H1 (cell line): ENCODE data around the gene BPIFB3. TPM values are rescaled to one million over a fixed set of nuclear protein-coding genes. Genes with fewer than 3 reads are reported as not detected.

ENCODE experiments used
- CTCF ChIA-PET: fragments of 300-600 bp; sonication (Branson Sonifier 250); formaldehyde crosslinking; loops from one replicate; lab custom pipeline; 2021; ENCODE audit not compliant: partially characterized antibody; lab: Charles Lee
- POLR2A ChIA-PET: fragments of 300-600 bp; sonication (Branson Sonifier 250); formaldehyde crosslinking; loops from one replicate; lab custom pipeline; 2021; ENCODE audit warnings: inconsistent platforms; ENCODE audit not compliant: partially characterized antibody; lab: Charles Lee
- DNase-seq, 2 experiments: peaks; one replicate each; pipeline versions ENCODE4 v3.0.0 to v3.0.0-alpha.2; 2010 to 2022; ENCODE audit warnings: low spot score in 2 of 2, low read depth in 1 of 2, mixed read lengths in 1 of 2
- FAIRE-seq: peaks from 2 replicates; lab custom pipeline; 2011; peaks lifted over from hg19 to GRCh38; lab: Jason Lieb, UNC
- H2AFZ ChIP-seq: 2 replicates; pipeline ENCODE4 v1.8.1; 2012; ENCODE audit warnings: low read length, inconsistent platforms
- H2AK5ac ChIP-seq: 2 replicates; pipeline ENCODE4 v1.6.1; 2013; ENCODE audit warnings: low read depth, low read length
- H2BK120ac ChIP-seq: replicated peaks from 2 replicates; pipeline ENCODE3; 2013; ENCODE audit warnings: low read depth, low read length, inconsistent platforms
- H2BK12ac ChIP-seq: 2 replicates; pipeline ENCODE4 v1.6.1; 2013; ENCODE audit warnings: low read depth, low read length
- H2BK15ac ChIP-seq: 2 replicates; pipeline ENCODE4 v1.6.1; 2013; ENCODE audit warnings: low read length
- H2BK20ac ChIP-seq: 2 replicates; pipeline ENCODE4 v1.6.1; 2013; ENCODE audit warnings: low read length
- H2BK5ac ChIP-seq: 2 replicates; pipeline ENCODE4 v1.6.1; 2013; ENCODE audit warnings: low read depth, low read length
- H3K14ac ChIP-seq: 2 replicates; pipeline ENCODE4 v1.6.1; 2013; ENCODE audit warnings: inconsistent platforms; ENCODE audit not compliant: insufficient read length
- H3K18ac ChIP-seq: 2 replicates; pipeline ENCODE4 v1.6.1; 2013; ENCODE audit warnings: low read length; ENCODE audit errors: extremely low read depth
- H3K23ac ChIP-seq: 2 replicates; pipeline ENCODE4 v1.6.1; 2013; ENCODE audit warnings: inconsistent platforms; ENCODE audit not compliant: insufficient read length
- H3K23me2 ChIP-seq: 2 replicates; pipeline ENCODE4 v1.6.1; 2013; ENCODE audit warnings: low read depth, low read length
- H3K27ac ChIP-seq: 2 replicates; pipeline ENCODE4 v1.6.1; 2011; ENCODE audit warnings: low read depth, low read length, inconsistent platforms
- H3K27me3 ChIP-seq, 4 experiments: replicated peaks in 1 of 4; 1 replicate in 1 of 4; 2 replicates in 3 of 4; pipeline versions ENCODE4 v1.6.1 to v1.8.1; 2011 to 2013; ENCODE audit warnings: low read length in 3 of 4, mild to moderate bottlenecking in 3 of 4, inconsistent platforms in 2 of 4, mixed read lengths in 2 of 4, moderate library complexity in 1 of 4; ENCODE audit not compliant: control insufficient read depth in 3 of 4, insufficient read depth in 3 of 4; ENCODE audit errors: extremely low read depth in 1 of 4
- H3K36me3 ChIP-seq, 4 experiments: 2 replicates each; pipeline versions ENCODE4 v1.6.1 to v1.8.1; 2011 to 2013; ENCODE audit warnings: mild to moderate bottlenecking in 4 of 4, low read length in 3 of 4, moderate library complexity in 2 of 4, control low read depth in 1 of 4, inconsistent platforms in 1 of 4; ENCODE audit not compliant: insufficient read depth in 4 of 4, control insufficient read depth in 2 of 4
- H3K4ac ChIP-seq: replicated peaks from 2 replicates; pipeline ENCODE3; 2013; ENCODE audit warnings: low read length, low read depth, mixed read lengths, inconsistent platforms; ENCODE audit not compliant: insufficient read length
- H3K4me1 ChIP-seq, 4 experiments: replicated peaks in 1 of 4; 1 replicate in 1 of 4; 2 replicates in 3 of 4; pipeline versions ENCODE4 v1.6.1 to v1.8.1; 2011 to 2013; ENCODE audit warnings: low read length in 3 of 4, inconsistent platforms in 2 of 4, mixed read lengths in 1 of 4; ENCODE audit not compliant: insufficient read depth in 4 of 4, control insufficient read depth in 3 of 4
- H3K4me2 ChIP-seq, 2 experiments: 2 replicates each; pipeline versions ENCODE4 v1.6.1 to v1.8.1; 2011 to 2013; ENCODE audit warnings: low read depth in 2 of 2, low read length in 2 of 2, control low read depth in 1 of 2, inconsistent platforms in 1 of 2, mild to moderate bottlenecking in 1 of 2; ENCODE audit not compliant: insufficient read depth in 1 of 2
- H3K4me3 ChIP-seq, 4 experiments: fragments of 200-600, 300-600 bp in 1 of 4; sonication (generic), shearing (Covaris generic), sonication (Bioruptor Twin) in 1 of 4; 2 replicates each; pipeline versions ENCODE4 v1.5.1 to v1.8.1; 2011 to 2016; ENCODE audit warnings: low read length in 4 of 4, low read depth in 3 of 4, control low read depth in 2 of 4, inconsistent platforms in 2 of 4, mild to moderate bottlenecking in 2 of 4, mixed read lengths in 1 of 4, moderate library complexity in 1 of 4; ENCODE audit not compliant: insufficient read depth in 2 of 4; ENCODE audit errors: extremely low read depth in 1 of 4
- H3K56ac ChIP-seq: replicated peaks from 2 replicates; pipeline ENCODE3; 2013; ENCODE audit warnings: low read depth, mild to moderate bottlenecking, mixed read lengths, low read length, inconsistent platforms; ENCODE audit not compliant: insufficient read length
- H3K79me1 ChIP-seq: 2 replicates; pipeline ENCODE4 v1.6.1; 2013; ENCODE audit warnings: low read depth, low read length, control low read depth
- H3K79me2 ChIP-seq, 2 experiments: 2 replicates each; pipeline versions ENCODE4 v1.6.1 to v1.8.1; 2012 to 2013; ENCODE audit warnings: low read length in 2 of 2, mild to moderate bottlenecking in 2 of 2, inconsistent platforms in 1 of 2; ENCODE audit not compliant: insufficient read depth in 2 of 2, control insufficient read depth in 1 of 2
- H3K9ac ChIP-seq, 4 experiments: replicated peaks in 1 of 4; 1 replicate in 1 of 4; 2 replicates in 3 of 4; pipeline versions ENCODE4 v1.6.1 to v1.8.1; 2011 to 2013; ENCODE audit warnings: low read depth in 3 of 4, low read length in 3 of 4, control low read depth in 2 of 4, mild to moderate bottlenecking in 2 of 4, moderate library complexity in 2 of 4, inconsistent platforms in 1 of 4; ENCODE audit errors: extremely low read depth in 1 of 4
- H3K9me3 ChIP-seq, 2 experiments: 2 replicates each; pipeline versions ENCODE4 v1.6.1 to v1.8.1; 2012 to 2013; ENCODE audit warnings: mild to moderate bottlenecking in 2 of 2, moderate library complexity in 2 of 2, control low read depth in 1 of 2, inconsistent platforms in 1 of 2, low read depth in 1 of 2, low read length in 1 of 2, mixed read lengths in 1 of 2; ENCODE audit not compliant: insufficient read depth in 2 of 2
- H4K20me1 ChIP-seq, 2 experiments: replicated peaks in 1 of 2; 2 replicates each; pipeline versions ENCODE3 to v1.8.1; 2011 to 2013; ENCODE audit warnings: inconsistent platforms in 2 of 2, low read length in 2 of 2, mild to moderate bottlenecking in 1 of 2; ENCODE audit not compliant: insufficient read depth in 2 of 2, control insufficient read depth in 1 of 2
- H4K5ac ChIP-seq: 2 replicates; pipeline ENCODE4 v1.6.1; 2013; ENCODE audit warnings: low read length, low read depth, mixed read lengths, inconsistent platforms; ENCODE audit not compliant: insufficient read length
- H4K8ac ChIP-seq: 2 replicates; pipeline ENCODE4 v1.8.0; 2013; ENCODE audit warnings: mild to moderate bottlenecking, moderate library complexity, low read length, inconsistent platforms; ENCODE audit not compliant: insufficient read depth; ENCODE audit errors: extremely low read depth
- H4K91ac ChIP-seq: replicated peaks from 2 replicates; pipeline ENCODE3; 2013; ENCODE audit warnings: low read length, mixed read lengths, inconsistent platforms; ENCODE audit not compliant: insufficient read length
- CBX5 ChIP-seq: fragments of 300-800, 300-1000 bp; sonication (generic); IDR thresholded peaks from 2 replicates; pipeline ENCODE4 v1.7.1; 2016; ENCODE audit warnings: antibody characterized with exemption, low read length, low read depth
- CHD1 ChIP-seq: IDR thresholded peaks from 2 replicates; pipeline ENCODE4 v1.6.1; 2012; ENCODE audit warnings: low read depth, low read length, improper control_type of control experiment
- CTBP2 ChIP-seq: IDR thresholded peaks from 2 replicates; pipeline ENCODE4 v1.7.0; 2011; ENCODE audit warnings: borderline replicate concordance, mild to moderate bottlenecking, moderate library complexity, mixed read lengths, low read length; ENCODE audit not compliant: insufficient read depth, insufficient read length
- EGR1 ChIP-seq: IDR thresholded peaks from 2 replicates; pipeline ENCODE4 v1.6.1; 2011; ENCODE audit warnings: low read depth, low read length, borderline replicate concordance
- HDAC2 ChIP-seq, 2 experiments: fragments of 300-600 bp in 1 of 2; sonication (generic) in 1 of 2; IDR thresholded peaks; 2 replicates each; pipeline ENCODE4 v1.6.1; 2011 to 2012; ENCODE audit warnings: low read depth in 2 of 2, low read length in 2 of 2, mild to moderate bottlenecking in 2 of 2, moderate library complexity in 2 of 2, borderline replicate concordance in 1 of 2, inconsistent platforms in 1 of 2
- MAX ChIP-seq: IDR thresholded peaks from 2 replicates; pipeline ENCODE4 v1.6.1; 2012; ENCODE audit warnings: inconsistent platforms
- RAD21 ChIP-seq, 2 experiments: IDR thresholded peaks in 1 of 2; conservative IDR thresholded peaks in 1 of 2; 2 replicates each; pipeline ENCODE4 v1.6.1; 2011; ENCODE audit warnings: low read depth in 2 of 2, low read length in 2 of 2, improper control_type of control experiment in 1 of 2, inconsistent platforms in 1 of 2, mild to moderate bottlenecking in 1 of 2, moderate library complexity in 1 of 2
- SRF ChIP-seq: IDR thresholded peaks from 2 replicates; pipeline ENCODE4 v1.6.1; 2011; ENCODE audit warnings: mild to moderate bottlenecking, low read depth, low read length, moderate library complexity
- TAF1 ChIP-seq: IDR thresholded peaks from 2 replicates; pipeline ENCODE4 v1.6.1; 2011; ENCODE audit warnings: mild to moderate bottlenecking, low read depth, low read length
- TAF7 ChIP-seq: optimal IDR thresholded peaks from 2 replicates; pipeline ENCODE3; 2011; ENCODE audit warnings: low read depth, mild to moderate bottlenecking, inconsistent platforms, low read length, moderate library complexity, borderline replicate concordance
- USF2 ChIP-seq: IDR thresholded peaks from 2 replicates; pipeline ENCODE4 v1.6.1; 2011; ENCODE audit warnings: low read length, improper control_type of control experiment
- WGBS, 2 experiments: shearing (Covaris generic) in 1 of 2; methylation state at CpG; one replicate each; pipeline versions ENCODE4 v1.1.6 to v1.1.7; 2013 to 2015; ENCODE audit warnings: low lambda C conversion rate in 2 of 2, mixed read lengths in 2 of 2, inconsistent platforms in 1 of 2, low coverage in 1 of 2, missing lambda C conversion rate in 1 of 2; ENCODE audit not compliant: insufficient replicate concordance in 2 of 2, insufficient coverage in 1 of 2, insufficient read length in 1 of 2; ENCODE audit errors: extremely low coverage in 1 of 2, missing lambda C conversion rate in 1 of 2; 5-methylcytosine and 5-hydroxymethylcytosine counted together
- polyA plus RNA-seq, 7 experiments: library from polyadenylated mRNA; depleted of rRNA in 3 of 7; stranded (reverse) in 5 of 7; unstranded in 2 of 7; fragments of >200 nt in 5 of 7; fragments of 200-250 nt in 2 of 7; gene quantifications; 1 replicate in 5 of 7; 2 replicates in 1 of 7; 4 replicates in 1 of 7; pipeline versions ENCODE4 v1.2.1 to v1.2.3, GENCODE V29; 2011 to 2013; ENCODE audit warnings: missing spikeins in 2 of 7, mixed read lengths in 2 of 7
- total RNA-seq: library from RNA; stranded (reverse); fragmentation: NEBNext Ultra II Directional; extraction: Animal tissue kit (Norgen Biotek cat#: 25700); gene quantifications from 2 replicates; pipeline ENCODE4 v1.2.1, GENCODE V29; 2021

BPIFB3 gene
- total and polyA plus RNA-seq, 2 of the 8 experiments (the other 6 are each of a cell fraction or from before 2014, with no cell fraction given), result not detected

GRCh38 chr20:33108661-33109060, 55.0 kb downstream of the BPIFB3 start:
- Histone ChIP-seq H2BK15ac (no peak overlapping the region), H3K23me2 (no peaks in the 10 kb centered on the region), H4K91ac (no peak overlapping the region), H3K4me1 (no peaks in the 10 kb centered on the region), H3K9me3 (0 out of 4 replicates have a peak, but pooled peaks cover 5% of the 10 kb centered on the region in 2 experiments), H2BK120ac (no peak overlapping the region), H3K27ac (no peak overlapping the region), H4K5ac (no peak overlapping the region), H3K56ac (no peak overlapping the region), H3K79me2 (no peaks in the 10 kb centered on the region), H3K79me1 (no peaks in the 10 kb centered on the region), H3K36me3 (no peaks in the 10 kb centered on the region), H2AK5ac (no peak overlapping the region), H2BK12ac (no peak overlapping the region), H3K4me2 (no peak overlapping the region), H4K8ac (no peak overlapping the region), H3K9ac (no peak overlapping the region), H3K18ac (no peak overlapping the region), H3K4ac (no peak overlapping the region), H2BK5ac (no peak overlapping the region), H4K20me1 (no peaks in the 10 kb centered on the region), H3K14ac (no peak overlapping the region), H2BK20ac (no peak overlapping the region), H2AFZ (no peak overlapping the region), H3K23ac (no peak overlapping the region), H3K4me3 (no peak overlapping the region), H3K27me3 (no peaks in the 10 kb centered on the region)
- TF ChIP-seq CHD1 (no peak), MAX (no peak), CTBP2 (no peak), CBX5 (no peak), USF2 (no peak), TAF7 (no peak), HDAC2 (IDR thresholded peaks at IDR 0.05; ENCODE audit: borderline replicate concordance in 1 of 2, low read depth in 2 of 2, low read length in 2 of 2) (no peak), EGR1 (no peak), TAF1 (no peak), RAD21 (IDR thresholded peaks at IDR 0.05 in 1 of 2, conservative IDR thresholded peaks at IDR 0.05 in 1 of 2; ENCODE audit: low read depth in 2 of 2, low read length in 2 of 2) (no peak), SRF (no peak)
- DNase-seq (no peak), FAIRE-seq (no peak)
- ChIA-PET POLR2A (no interaction called here), CTCF (interaction anchor here (2.1 kb wide), 1 partner anchor 12 kb away, joined by 11 read pairs; no protein-coding TSS in a partner anchor)
- WGBS, 2 experiments, result 85% methylated on average over 2 of the region's 2 CpGs; no CpG with 5 or more reads in 1 of the 2 experiments
